Kidney (tissue), 14 donors: Measurements from ENCODE around the gene PYGB. TPM values are rescaled to one million over a fixed set of nuclear protein-coding genes. Genes with fewer than 3 reads are reported as not detected.
A peak's percentile ranks its signal among the peaks of the same experiment; 100 is the strongest.

Experiments used
- DNase-seq, 5 donors: peaks; one replicate each; pipeline ENCODE4 v3.0.0-alpha.2; 2013 to 2020
- FAIRE-seq: peaks from 2 replicates; lab custom pipeline; 2012; peaks lifted over from hg19 to GRCh38; lab: Jason Lieb, UNC
- H3K27ac ChIP-seq, 2 donors: one replicate each; pipeline ENCODE4 v1.7.0; 2013; ENCODE audit warnings: low read depth in 2 of 2, low read length in 2 of 2, inconsistent platforms in 1 of 2
- H3K27me3 ChIP-seq: one replicate; pipeline ENCODE4 v1.7.1; 2013; ENCODE audit warnings: low read length, inconsistent platforms; ENCODE audit not compliant: control insufficient read depth, insufficient read depth
- H3K36me3 ChIP-seq, 3 donors: one replicate each; pipeline versions ENCODE4 v1.7.0 to v1.7.1; 2013; ENCODE audit warnings: low read length in 3 of 3, control low read depth in 1 of 3, inconsistent platforms in 1 of 3; ENCODE audit not compliant: insufficient read depth in 3 of 3, control insufficient read depth in 2 of 3
- H3K4me1 ChIP-seq, 3 donors: one replicate each; pipeline versions ENCODE4 v1.7.0 to v1.7.1; 2013; ENCODE audit warnings: low read length in 3 of 3, inconsistent platforms in 1 of 3, low read depth in 1 of 3; ENCODE audit not compliant: control insufficient read depth in 2 of 3, insufficient read depth in 2 of 3
- H3K4me3 ChIP-seq, 3 donors: one replicate each; pipeline versions ENCODE4 v1.7.0 to v1.8.1; 2013; ENCODE audit warnings: low read length in 3 of 3, control low read depth in 1 of 3, inconsistent platforms in 1 of 3
- H3K9ac ChIP-seq, 3 donors: one replicate each; pipeline versions ENCODE4 v1.7.0 to v1.7.1; 2013; ENCODE audit warnings: low read length in 3 of 3, control low read depth in 1 of 3, inconsistent platforms in 1 of 3
- H3K9me3 ChIP-seq, 3 donors: one replicate each; pipeline versions ENCODE4 v1.7.0 to v1.7.1; 2013; ENCODE audit warnings: low read length in 3 of 3, control low read depth in 1 of 3, inconsistent platforms in 1 of 3; ENCODE audit not compliant: control insufficient read depth in 2 of 3, insufficient read depth in 1 of 3
- CTCF ChIP-seq: IDR thresholded peaks from 3 replicates; pipeline ENCODE4 v1.5.1; 2012; ENCODE audit warnings: mild to moderate bottlenecking, moderate library complexity, borderline replicate concordance; ENCODE audit not compliant: insufficient read depth; ENCODE audit errors: extremely low read depth
- intact Hi-C: fragments of 100-400 bp; cut with DNase I; formaldehyde crosslinking; loops from one replicate; pipeline ENCODE4 v1.11.1; 2022
- polyA plus RNA-seq: library from polyadenylated mRNA; stranded (reverse); fragments of 350-450 nt; fragmentation: Illumina TruSeq; extraction: RNeasy Lipid Tissue Mini Kit (QIAGEN cat#74804); gene quantifications from one replicate; pipeline ENCODE4 v1.2.3, GENCODE V29; 2014; ENCODE audit warnings: low read depth, low replicate concordance; ENCODE audit not compliant: insufficient read depth
- total RNA-seq: library from RNA; stranded (reverse); fragmentation: NEBNext Ultra II Directional; extraction: Animal tissue kit (Norgen Biotek cat#: 25700); gene quantifications from one replicate; pipeline ENCODE4 v1.2.1, GENCODE V29; 2021
- donor health status: control.
- donor health status: control.
- donor health status: control.
- donor health status: control.
- donor health status: control.
- donor health status: DM: yes; HTN: yes; CAD: no.
- donor health status: Normal renal cell carcinoma (clear cell type).

Gene PYGB
- total and polyA plus RNA-seq, 2 donors from 2014 or later = 50.9 to 176 TPM

DNA sequence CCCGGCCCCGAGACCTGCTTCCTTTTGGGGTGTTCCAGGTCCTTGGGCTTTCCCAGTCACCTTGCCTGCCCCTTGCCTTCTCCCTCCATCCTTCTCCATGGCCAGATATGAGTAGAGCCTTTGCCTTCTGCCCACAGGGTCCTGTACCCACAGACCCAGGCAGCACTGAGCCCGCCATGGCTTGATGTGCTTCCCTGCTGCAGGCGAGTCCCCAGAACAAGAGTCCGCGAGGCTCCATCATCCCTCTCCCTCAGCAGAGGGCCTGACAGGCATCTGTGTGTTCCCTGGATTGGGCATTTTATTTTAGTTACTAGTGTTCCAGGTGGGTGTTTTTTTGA lies 21.9 kb downstream of the PYGB start:
- Histone ChIP-seq H3K36me3 (peaks cover 0 to 18% (median 7%) of the 10 kb centered on the region in 3 donors), H3K9me3 (no peaks in the 10 kb centered on the region), H3K27me3 (no peaks in the 10 kb centered on the region), H3K9ac (no peak overlapping the region), H3K4me3 (no peak overlapping the region), H3K27ac (no peak overlapping the region), H3K4me1 (no peaks in the 10 kb centered on the region)
- no peak for TF ChIP-seq CTCF
- intact Hi-C loops = no loop called here
- no peak for FAIRE-seq
- DNase-seq = peak in 2 of 5 donors; percentile 25 to 49

DNA sequence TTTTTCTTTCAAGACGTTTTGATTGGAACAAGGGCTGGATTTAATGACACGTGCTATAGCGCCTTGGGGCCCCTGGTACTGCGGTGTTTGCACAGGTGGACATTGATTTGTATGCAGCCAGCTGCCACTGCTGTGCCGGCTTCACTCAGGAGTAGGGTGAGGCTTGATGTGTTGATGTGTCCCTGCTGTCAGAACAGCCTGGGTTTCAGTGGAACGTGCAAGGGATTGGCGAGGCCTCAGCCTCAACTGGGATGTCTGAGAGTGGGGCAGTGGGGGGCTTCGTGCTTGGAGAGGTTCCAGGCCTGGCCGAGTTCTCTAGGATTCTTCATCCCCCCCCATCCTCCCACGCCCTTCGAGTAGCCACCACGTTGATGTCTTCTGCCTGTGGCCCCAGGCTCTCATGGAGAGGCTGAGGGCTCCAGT lies 23.0 kb downstream of the PYGB start:
- H3K9me3 ChIP-seq = no peaks in the 10 kb centered on the region
- no peak overlapping the region for H3K27ac ChIP-seq
- H3K27me3 ChIP-seq = no peaks in the 10 kb centered on the region
- intact Hi-C loops = no loop called here
- FAIRE-seq (no peak), DNase-seq (peak in 2 of 5 donors; percentile 40 to 60)
- no peak for TF ChIP-seq CTCF
- peaks cover 0 to 22% (median 10%) of the 10 kb centered on the region in 3 donors for H3K36me3 ChIP-seq
- H3K4me1 ChIP-seq = no peaks in the 10 kb centered on the region
- H3K9ac ChIP-seq = no peak overlapping the region
- no peak overlapping the region for H3K4me3 ChIP-seq

- intact Hi-C loops = no loop called here
- FAIRE-seq (no peak), DNase-seq (peak in 1 of 5 donors; percentile 34)
- no peak overlapping the region for H3K4me3 ChIP-seq
- TF ChIP-seq CTCF = no peak
- H3K36me3 ChIP-seq = peaks cover 0 to 22% (median 10%) of the 10 kb centered on the region in 3 donors
- H3K27me3 ChIP-seq = no peaks in the 10 kb centered on the region
- H3K4me1 ChIP-seq = no peaks in the 10 kb centered on the region
- H3K9me3 ChIP-seq = no peaks in the 10 kb centered on the region
- no peak overlapping the region for H3K9ac ChIP-seq
- H3K27ac ChIP-seq = no peak overlapping the region
These were observed 23.8 kb downstream of the PYGB start for GRCh38 chr20:25271486-25272222.
